Measurements from ENCODE around the gene LRRK1.

DNA sequence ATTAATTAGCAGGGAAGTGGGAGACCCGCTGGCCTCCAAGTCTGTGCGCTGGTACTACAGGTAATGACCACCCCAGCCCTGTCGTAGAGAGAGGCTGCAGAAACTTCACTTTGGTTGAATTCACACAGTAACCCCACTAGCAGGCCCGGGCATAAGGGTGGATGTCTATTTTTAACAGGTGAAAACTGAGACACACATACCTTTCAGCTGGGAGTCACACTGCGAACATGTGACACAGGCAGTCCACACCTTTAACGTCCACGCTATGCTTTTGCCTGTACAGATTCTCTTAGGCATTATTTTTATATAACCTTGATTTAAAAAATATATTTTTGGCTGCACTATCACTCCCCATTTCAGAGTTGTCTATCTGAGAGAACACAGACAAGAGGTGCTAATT, 3.9 kb downstream of the LRRK1 start:
- TF ChIP-seq POLR2AphosphoS5 (IDR thresholded peaks at IDR 0.05) (no peak), POLR2A (IDR thresholded peaks at IDR 0.05) (no peak), EP300 (IDR thresholded peaks at IDR 0.05; ENCODE audit: low read depth) (no peak)
- TF ChIP-seq, protein P1, sequence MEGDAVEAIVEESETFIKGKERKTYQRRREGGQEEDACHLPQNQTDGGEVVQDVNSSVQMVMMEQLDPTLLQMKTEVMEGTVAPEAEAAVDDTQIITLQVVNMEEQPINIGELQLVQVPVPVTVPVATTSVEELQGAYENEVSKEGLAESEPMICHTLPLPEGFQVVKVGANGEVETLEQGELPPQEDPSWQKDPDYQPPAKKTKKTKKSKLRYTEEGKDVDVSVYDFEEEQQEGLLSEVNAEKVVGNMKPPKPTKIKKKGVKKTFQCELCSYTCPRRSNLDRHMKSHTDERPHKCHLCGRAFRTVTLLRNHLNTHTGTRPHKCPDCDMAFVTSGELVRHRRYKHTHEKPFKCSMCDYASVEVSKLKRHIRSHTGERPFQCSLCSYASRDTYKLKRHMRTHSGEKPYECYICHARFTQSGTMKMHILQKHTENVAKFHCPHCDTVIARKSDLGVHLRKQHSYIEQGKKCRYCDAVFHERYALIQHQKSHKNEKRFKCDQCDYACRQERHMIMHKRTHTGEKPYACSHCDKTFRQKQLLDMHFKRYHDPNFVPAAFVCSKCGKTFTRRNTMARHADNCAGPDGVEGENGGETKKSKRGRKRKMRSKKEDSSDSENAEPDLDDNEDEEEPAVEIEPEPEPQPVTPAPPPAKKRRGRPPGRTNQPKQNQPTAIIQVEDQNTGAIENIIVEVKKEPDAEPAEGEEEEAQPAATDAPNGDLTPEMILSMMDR (IDR thresholded peaks at IDR 0.05): no peak

Data from transverse colon (tissue), 4 donors.